ENCODE results near the gene KRTAP15-1. TPM values are rescaled to one million over a fixed set of nuclear protein-coding genes. Genes with fewer than 3 reads are reported as not detected.

The KRTAP15-1 gene
- total RNA-seq, 2 donors from 2014 or later: not detected

DNA sequence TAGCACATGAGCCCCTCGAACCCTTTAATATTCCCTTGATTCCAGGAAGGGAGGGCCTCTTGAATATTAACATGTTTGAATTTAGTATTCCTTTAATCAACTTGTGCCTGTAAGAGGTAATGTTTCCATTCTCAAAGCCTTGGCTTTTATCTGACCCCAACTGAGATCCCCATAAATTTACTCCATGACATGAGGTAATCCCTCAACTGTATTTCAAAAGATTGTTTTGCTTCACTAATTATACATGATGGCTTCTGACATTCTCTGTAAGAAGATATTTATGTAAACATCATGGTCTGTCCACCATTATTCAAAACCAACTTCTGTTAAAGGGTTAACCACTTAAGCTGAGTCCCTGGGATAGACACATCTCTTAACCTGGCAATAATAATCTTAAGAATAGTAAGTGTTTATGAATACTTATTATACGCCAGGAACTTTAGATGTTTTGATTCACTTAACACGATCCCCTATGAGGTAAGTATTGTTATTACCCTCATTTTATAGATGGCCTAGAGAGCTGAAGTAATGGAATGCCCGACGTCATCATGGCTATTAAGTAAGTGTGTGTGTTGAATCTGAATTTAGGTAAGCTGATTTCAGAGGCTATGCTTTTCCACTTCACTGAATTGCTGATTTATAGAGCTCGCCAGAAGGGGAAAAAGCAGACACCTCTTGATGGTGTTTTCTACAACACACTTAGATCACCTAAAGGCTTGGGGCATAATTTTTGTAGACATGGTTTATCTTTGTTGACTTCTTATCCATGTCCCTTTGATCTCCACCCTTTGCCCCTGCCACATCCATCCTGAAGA is 29.0 kb downstream of the KRTAP15-1 start:
- no peaks in the 10 kb centered on the region for H3K4me1 ChIP-seq (ENCODE audit: control insufficient read depth in 1 of 2, low read depth in 2 of 2)
- H3K9me3 ChIP-seq: no peaks in the 10 kb centered on the region
- no peaks in the 10 kb centered on the region for H3K36me3 ChIP-seq
- no peaks in the 10 kb centered on the region for H3K27me3 ChIP-seq (replicated peaks; ENCODE audit: insufficient read depth)
- TF ChIP-seq, protein P1, sequence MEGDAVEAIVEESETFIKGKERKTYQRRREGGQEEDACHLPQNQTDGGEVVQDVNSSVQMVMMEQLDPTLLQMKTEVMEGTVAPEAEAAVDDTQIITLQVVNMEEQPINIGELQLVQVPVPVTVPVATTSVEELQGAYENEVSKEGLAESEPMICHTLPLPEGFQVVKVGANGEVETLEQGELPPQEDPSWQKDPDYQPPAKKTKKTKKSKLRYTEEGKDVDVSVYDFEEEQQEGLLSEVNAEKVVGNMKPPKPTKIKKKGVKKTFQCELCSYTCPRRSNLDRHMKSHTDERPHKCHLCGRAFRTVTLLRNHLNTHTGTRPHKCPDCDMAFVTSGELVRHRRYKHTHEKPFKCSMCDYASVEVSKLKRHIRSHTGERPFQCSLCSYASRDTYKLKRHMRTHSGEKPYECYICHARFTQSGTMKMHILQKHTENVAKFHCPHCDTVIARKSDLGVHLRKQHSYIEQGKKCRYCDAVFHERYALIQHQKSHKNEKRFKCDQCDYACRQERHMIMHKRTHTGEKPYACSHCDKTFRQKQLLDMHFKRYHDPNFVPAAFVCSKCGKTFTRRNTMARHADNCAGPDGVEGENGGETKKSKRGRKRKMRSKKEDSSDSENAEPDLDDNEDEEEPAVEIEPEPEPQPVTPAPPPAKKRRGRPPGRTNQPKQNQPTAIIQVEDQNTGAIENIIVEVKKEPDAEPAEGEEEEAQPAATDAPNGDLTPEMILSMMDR (IDR thresholded peaks at IDR 0.05): no peak
- DNase-seq (ENCODE audit: low spot score): no peak
- no peak for ATAC-seq (ENCODE audit: insufficient number of reproducible peaks, low FRiP score, low read depth)
- no peak overlapping the region for H3K4me3 ChIP-seq
- H3K27ac ChIP-seq: no peak overlapping the region

DNA sequence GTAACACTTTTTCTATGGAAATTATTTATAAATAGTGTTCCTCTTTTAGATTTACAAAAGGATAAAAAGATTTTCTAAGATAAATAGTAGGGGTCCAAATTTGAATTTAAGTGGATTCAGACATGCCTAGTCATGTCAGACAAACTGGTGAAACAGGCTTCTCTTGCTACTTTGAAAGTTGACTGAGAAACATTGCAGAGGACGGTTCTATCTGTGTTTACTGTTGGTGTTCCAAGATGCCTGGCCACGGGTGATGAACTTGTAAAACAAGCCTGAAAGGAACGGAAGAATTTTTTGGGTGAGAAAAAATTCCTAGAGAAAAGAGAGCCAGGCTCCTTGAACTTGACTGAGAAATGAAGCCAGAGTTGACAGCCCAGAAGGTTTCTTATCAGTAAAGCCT is 37.9 kb downstream of the KRTAP15-1 start:
- ATAC-seq (ENCODE audit: insufficient number of reproducible peaks, low FRiP score, low read depth): no peak
- Histone ChIP-seq H3K9me3 (no peaks in the 10 kb centered on the region), H3K4me3 (no peak overlapping the region), H3K4me1 (ENCODE audit: control insufficient read depth in 1 of 2, low read depth in 2 of 2) (no peaks in the 10 kb centered on the region), H3K27ac (no peak overlapping the region), H3K27me3 (replicated peaks; ENCODE audit: insufficient read depth) (no peaks in the 10 kb centered on the region), H3K36me3 (no peaks in the 10 kb centered on the region)
- DNase-seq (ENCODE audit: low spot score): no peak
- TF ChIP-seq, protein P1 (IDR thresholded peaks at IDR 0.05): no peak

DNA sequence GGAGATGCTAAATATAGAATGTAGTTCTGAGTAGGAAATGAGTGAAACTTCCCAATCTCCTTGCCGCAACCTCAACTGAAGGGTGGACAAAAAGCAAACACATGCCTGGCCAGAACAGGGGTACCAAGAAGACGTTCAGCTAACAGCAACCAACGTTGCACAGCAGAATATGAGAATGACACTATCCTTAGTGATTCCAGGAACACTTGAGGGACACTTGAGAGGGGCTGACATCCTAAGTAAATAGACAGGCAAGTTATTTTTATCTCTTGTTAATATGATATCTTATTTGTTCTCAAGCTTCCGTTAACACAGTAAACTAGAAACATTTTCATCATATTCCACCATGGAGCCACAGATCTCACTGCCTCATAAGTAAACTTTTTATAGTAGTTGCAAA is 39.2 kb downstream of the KRTAP15-1 start:
- Histone ChIP-seq H3K27ac (no peak overlapping the region), H3K36me3 (no peaks in the 10 kb centered on the region), H3K4me1 (ENCODE audit: control insufficient read depth in 1 of 2, low read depth in 2 of 2) (no peaks in the 10 kb centered on the region), H3K9me3 (no peaks in the 10 kb centered on the region), H3K4me3 (no peak overlapping the region), H3K27me3 (replicated peaks; ENCODE audit: insufficient read depth) (no peaks in the 10 kb centered on the region)
- ATAC-seq (ENCODE audit: insufficient number of reproducible peaks, low FRiP score, low read depth): no peak
- no peak for DNase-seq (ENCODE audit: low spot score)
- TF ChIP-seq, protein P1 (IDR thresholded peaks at IDR 0.05): no peak

DNA sequence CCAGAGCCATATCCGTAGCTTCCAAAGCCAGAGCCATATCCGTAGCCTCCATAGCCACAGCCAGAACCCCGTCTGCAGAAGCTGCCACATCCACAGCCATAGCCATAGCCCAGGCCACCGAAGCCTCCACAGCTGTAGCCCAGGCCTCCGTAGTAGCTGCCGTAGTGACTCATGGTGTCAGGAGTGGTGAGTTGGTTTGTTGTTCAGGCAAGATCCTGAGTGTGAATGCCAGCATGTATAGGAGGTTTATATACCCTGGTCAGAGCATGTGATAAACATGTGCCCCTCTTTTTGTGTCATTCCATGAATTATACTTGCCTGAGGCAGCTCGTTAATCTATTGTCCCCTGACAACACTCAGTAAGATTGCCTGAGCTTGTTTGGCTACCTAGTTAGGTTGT is 40.1 kb downstream of the KRTAP15-1 start, which contains the start of gene KRTAP19-1:
TSS of gene KRTAP19-1 (minus strand) at position 223 of the 400 bp plus-strand sequence. CDS start at position 173, 50 bp downstream.
- ATAC-seq (ENCODE audit: insufficient number of reproducible peaks, low FRiP score, low read depth) (no peak), DNase-seq (ENCODE audit: low spot score) (no peak)
- Histone ChIP-seq H3K4me1 (ENCODE audit: control insufficient read depth in 1 of 2, low read depth in 2 of 2) (no peaks in the 10 kb centered on the region), H3K9me3 (no peaks in the 10 kb centered on the region), H3K27me3 (replicated peaks; ENCODE audit: insufficient read depth) (no peaks in the 10 kb centered on the region), H3K4me3 (no peak within 1 kb of the TSS), H3K36me3 (no peaks in the 10 kb centered on the region), H3K27ac (no peak within 1 kb of the TSS)
- TF ChIP-seq, protein P1 (IDR thresholded peaks at IDR 0.05): no peak

DNA sequence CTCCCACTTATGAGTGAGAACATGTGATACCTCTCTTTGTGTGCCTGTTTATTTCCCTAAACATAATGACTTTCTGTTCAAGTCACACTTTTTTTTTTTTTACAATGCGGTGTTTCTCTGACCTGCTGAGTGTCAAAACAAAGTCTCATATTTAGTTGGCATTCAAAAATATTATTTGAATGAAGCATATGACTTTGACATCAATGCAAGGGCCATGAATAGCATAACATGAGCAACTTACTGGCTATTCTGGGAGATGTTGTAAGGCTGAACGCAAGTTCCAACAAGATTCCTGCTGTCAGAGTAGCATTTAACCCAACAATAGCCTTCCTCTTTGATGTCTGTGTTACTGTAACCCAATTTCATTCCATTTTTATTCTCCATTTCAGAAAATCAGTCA is 42.1 kb downstream of the KRTAP15-1 start:
- H3K4me1 ChIP-seq (ENCODE audit: control insufficient read depth in 1 of 2, low read depth in 2 of 2): no peaks in the 10 kb centered on the region
- no peaks in the 10 kb centered on the region for H3K36me3 ChIP-seq
- H3K4me3 ChIP-seq: no peak overlapping the region
- no peaks in the 10 kb centered on the region for H3K27me3 ChIP-seq (replicated peaks; ENCODE audit: insufficient read depth)
- TF ChIP-seq, protein P1 (IDR thresholded peaks at IDR 0.05): no peak
- ATAC-seq (ENCODE audit: insufficient number of reproducible peaks, low FRiP score, low read depth) (no peak), DNase-seq (ENCODE audit: low spot score) (no peak)
- no peak overlapping the region for H3K27ac ChIP-seq
- H3K9me3 ChIP-seq: no peaks in the 10 kb centered on the region
